SK-MEL-5 (cell line): ENCODE measurements around the gene STK16. TPM values are rescaled to one million over a fixed set of nuclear protein-coding genes. Genes with fewer than 3 reads are reported as not detected.

Experiments used
- DNase-seq: peaks from one replicate; pipeline ENCODE4 v3.0.0-alpha.2; 2016; ENCODE audit warnings: low read depth, low spot score
- in situ Hi-C: cut with HindIII; loops from 2 replicates; pipeline ENCODE4 v1.10.0; 2016; ENCODE audit warnings: low sequenced_read_pairs, high pct_unique_total_duplicates, low pct_unique_long_range_greater_than_20kb
- small RNA-seq, 2 experiments: library from RNA; depleted of rRNA; stranded (forward); fragments of <200 nt; gene quantifications; one replicate each; pipeline ENCODE3, GENCODE V24; 2014
- total RNA-seq: library from RNA; depleted of rRNA; stranded (reverse); fragments of >200 nt; shearing (Covaris generic); gene quantifications from 2 replicates; pipeline ENCODE4 v1.2.3, GENCODE V29; 2014; rRNA removed

STK16 gene
- total RNA-seq, 1 experiment from 2014 or later = 21.7 TPM

DNA sequence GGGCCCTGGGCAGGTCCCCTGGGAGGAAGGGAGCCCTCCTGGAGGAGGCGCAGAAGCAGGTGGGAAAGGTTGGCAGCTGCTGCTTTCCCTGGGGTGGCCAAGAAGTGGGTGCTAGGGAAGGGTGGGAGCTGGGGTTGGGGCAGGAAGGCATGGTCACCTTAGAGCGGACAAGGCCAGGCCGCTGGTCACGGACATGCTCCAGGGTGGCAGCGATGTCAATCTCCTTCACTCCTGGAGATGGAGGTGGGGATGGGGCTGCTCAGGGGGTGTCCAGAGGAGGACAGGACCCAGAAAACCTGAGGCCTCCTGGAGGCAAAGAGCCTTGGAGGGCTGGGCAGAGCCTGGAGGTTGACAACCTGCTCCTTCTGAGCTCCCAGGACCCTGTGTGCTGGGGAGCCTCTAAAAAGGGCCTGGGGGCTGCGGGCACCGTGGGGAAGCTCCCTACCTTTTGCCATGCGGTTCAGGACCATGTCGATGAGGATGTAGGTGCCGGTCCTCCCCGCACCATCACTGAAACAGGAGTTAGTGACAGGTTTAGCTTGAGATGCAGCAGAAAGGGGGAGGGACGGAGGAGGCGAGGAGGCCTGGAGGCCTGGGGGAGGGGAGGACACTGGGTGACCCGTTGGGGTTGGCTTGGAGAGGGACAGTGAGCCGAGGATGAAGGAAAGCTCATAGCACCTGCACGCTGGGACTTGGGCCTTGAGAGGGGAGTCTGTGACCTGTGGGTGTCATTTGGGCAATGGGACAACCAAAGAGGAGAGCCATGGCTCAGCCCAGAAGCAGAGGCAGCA lies 45.3 kb downstream of the STK16 start:
- in situ Hi-C loops = no loop called here
- DNase-seq = no peak

DNA sequence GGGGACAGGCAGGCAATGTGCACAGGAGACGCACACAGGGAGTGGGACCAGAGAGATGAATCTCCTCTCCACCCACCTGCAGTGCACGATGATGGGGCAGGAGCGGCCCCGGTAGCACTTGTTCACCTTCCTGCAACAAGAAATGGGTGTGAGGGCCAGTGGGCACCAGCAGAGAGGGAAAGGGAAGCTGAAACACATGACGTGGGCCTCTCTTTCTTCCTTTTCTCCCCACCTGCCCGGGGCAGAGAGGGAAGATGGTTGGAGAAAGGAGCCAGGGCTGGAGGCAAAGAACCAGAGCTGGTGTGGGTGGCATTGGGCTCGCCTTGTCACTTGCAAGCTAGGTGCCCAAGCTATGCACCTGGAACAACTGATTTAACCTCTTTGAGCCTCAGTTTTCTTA lies 46.1 kb downstream of the STK16 start:
- DNase-seq = no peak
- in situ Hi-C loops = no loop called here

DNA sequence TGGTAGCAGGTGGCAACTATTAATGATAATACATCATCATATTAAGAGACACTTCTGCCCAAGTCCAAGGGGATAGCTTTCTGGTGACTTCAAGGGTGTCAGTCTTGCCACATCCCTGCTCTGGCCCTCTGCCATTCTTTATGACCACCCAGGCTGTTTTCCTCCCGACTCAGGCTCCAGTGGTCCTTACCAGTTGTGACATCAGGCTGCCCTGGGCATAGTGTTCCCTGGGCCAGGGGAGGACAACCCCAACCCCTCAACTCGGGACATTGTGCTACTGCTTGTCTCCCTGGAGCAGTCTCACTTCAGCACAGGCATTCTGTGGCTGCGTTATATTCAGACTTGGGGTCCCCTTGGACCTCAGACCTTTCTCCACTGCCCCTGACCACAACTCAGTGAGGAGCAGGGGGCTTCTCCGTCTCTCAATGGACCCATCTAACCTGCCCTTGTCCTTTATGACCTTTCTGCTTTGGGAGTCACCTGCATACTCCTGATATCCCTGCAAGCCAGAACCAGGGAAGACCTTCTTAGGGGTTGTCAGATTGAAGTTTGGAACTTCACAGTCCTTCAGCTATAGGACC lies 46.7 kb downstream of the STK16 start:
- in situ Hi-C loops = no loop called here
- DNase-seq = no peak

DNA sequence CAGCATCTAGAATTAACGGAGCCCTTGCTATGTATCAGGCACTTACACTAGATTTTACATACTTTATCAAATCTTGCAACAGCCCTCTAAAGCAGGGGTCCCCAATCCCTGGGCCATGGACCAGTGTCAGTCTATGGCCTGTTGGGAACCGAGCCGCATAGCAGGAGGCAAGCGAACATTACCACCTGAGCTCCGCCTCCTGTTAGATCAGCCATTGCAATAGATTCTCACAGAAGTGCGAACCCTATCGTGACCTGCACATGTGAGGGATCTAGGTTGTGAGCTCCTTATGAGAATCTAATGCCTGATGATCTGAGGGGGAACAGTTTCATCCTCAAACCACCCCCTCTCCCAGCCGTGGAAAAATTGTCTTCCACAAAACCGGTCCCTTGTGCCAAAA lies 47.3 kb downstream of the STK16 start:
- DNase-seq = no peak
- in situ Hi-C loops = no loop called here

DNA sequence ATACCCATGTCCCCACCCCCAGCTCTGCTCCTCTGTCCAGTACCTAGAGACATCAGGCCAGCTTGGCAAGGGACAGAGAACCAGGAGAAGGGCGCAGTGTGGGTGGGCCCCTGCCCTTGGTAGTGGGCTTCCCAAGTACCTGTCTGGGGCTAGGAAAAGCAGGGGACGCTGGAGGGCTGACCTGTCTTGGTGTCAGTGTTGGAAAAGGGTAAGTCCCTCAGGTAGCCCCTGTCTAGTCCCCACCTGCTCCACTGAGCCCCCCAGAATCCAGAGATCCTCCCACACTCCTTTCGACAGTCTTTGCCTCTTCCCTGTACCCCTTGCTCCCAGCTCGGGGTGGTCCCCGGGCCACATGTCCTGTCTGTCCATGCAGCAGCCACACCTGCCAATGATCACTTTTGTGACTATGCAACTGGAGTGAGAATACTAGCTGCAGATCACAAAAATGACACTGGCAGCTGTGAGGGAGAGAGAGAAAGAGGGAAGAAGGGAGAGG lies 48.5 kb downstream of the STK16 start:
- DNase-seq = no peak
- in situ Hi-C loops = no loop called here

DNA sequence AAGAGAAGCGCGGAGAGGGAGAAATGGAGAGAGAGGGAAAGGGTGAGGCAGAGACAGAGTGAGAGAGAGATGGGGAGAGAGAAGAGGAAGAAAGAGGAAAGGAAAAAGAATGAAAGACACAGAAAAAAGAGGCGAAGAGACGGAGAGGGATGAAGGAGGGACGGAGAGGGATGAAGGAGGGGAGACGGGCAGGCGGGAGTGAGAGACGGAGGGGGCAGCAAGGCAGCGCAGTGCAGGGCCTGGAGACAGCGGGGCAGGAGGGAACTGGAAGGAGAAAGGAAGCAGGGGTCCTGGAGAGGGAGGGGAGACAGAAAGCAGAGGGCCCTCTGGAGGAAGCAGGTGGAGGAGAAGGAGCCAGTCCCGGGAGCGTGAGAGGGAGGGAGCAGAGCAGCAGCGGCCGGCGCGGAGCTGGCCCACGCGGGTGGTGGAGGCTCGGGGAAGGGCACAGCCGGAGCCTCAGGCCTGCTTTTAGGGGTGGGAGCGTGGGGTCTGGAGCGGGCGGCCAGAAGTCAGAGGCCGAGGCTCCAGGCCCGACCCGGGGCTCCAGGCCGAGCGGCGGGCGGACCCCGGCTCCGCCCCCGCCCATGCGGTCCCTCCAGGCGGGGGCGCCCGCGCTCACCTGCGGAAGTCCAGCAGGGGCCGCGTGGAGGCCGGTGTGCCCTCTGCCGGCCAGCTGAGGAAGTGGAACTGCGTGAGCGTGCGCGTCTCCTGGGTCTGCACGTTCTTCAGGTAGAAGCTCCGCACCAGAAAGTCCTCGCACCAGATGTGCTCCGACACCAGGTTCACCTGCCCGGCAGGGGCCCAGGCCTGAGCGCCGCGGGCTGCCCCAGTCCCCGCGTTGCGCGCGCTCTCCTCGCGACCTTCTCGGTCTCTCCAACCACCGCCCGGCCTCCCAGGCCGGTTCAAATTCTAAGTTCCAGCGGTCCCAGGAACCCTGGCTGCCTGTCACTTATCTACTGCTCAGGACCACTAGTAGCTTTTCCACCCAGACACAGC lies 49.4 kb downstream of the STK16 start:
- peak; percentile 77 for DNase-seq
- in situ Hi-C loops = no loop called here

DNA sequence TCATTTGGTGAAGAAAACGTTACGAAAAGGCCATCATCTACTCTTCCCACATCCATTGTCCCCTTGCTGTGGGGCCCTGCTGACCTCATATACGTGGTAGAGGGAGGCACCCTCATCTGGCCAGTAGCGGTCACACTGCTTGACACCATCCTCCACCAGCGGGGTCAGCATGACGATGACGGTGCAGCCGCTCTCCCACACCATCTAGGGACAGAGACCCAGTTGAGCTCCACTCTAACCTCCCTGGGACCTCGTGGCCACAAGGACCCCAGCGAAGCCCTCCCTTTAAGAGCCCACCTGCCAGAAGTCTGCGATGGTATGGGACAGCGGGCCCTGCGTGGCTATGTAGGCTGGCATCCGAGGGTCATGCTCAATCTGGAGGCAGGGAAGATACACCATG lies 50.9 kb downstream of the STK16 start:
- no peak for DNase-seq
- in situ Hi-C loops = no loop called here

DNA sequence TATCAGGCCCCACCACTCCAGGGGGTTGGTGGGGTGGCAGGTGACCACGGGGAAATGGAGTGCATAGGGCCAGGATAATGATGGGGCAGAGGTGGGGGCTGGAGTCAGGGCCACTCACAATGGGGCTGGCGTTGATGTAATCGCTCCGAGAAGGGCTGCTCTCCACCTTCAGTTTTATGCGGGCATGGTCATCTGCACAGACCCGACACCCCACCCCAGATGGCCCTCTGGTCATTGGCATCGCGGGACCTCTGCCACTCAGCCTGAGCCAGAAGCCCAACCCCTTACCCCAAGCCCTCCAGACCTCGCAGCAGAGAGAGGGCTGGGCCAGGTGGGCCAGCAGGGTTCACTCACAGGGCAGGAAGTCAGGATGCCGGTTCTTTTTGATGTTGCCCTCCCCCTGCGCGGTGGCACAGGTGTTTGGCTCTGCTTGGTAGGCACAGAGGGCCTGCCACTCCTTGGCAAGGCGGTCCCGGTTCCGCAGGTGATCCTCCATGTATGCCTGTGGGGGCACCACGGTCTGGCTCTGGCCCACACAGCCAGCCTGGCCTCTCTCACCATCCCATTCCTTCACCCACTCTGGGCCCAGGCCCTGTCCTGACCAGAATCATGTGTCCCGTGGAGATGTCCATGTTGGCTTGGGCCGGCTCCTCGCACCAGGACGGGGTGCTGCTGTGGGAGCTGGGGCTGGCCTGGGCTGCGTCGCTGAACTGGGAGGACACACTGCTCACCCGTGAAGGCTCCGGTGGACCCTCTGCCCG lies 51.5 kb downstream of the STK16 start:
- in situ Hi-C loops = no loop called here
- no peak for DNase-seq

DNA sequence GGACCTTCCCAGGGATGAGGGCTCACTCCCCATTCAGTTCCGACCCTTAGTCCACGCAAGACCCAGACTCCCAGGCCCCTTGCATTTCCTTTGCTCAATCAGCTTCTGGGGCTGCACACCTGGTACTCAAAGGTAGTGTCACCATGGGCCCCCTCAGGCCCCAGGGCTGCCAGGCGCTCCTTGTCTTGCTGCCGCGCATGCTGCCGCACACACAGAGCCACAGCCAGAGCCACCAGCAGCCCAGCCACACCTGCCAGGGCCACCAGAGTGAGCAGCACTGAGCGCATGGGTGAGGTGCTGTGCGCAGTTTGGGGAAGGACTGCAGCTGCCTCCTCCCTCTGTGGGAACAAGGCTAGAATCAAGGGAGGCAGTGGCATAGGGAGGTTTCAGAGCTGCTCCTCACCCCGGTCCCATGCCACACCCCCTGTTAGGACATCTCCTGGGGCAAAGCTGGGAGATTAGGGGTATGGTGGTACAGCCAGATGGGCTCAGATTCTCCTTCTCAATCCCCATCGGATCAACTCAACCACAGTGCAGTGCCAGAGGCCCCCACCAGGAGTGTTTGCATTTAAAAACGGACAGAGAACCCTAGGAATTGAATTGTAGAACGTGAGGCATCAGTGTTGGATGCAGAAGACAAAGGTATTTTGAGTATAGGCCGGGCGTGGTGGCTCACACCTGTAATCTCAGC lies 52.6 kb downstream of the STK16 start:
- DNase-seq = no peak
- in situ Hi-C loops = no loop called here

DNA sequence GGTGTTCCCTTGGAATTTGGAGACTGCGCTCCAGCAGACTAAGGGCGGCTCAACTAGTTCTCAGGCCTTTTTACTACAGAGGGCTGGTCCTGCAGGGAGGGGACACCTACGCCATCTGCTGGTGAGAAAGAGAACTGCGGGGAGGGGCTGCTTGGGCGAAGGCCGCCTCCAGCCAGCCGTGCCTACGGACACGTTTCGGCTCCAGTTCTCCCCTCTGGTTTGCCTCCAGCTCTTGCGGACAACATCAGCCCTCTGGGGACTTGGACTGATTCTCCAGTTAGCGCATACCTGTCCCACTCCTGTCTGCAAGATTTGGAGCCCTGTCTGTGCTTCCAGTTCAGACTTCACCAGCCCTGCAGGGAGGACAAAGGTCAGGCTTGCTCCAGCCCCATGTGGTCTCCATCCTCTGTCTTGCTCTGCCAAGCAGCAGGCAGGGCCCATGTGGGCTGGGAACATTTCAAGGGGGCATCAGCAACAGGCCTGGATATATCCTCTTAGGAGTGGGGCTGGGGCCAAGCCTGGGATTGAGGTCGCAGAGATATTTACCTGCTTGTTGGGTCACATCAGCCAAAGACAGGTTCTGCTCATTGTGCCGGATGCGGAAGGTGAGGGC lies 53.6 kb downstream of the STK16 start:
- DNase-seq = peak; percentile 77
- in situ Hi-C loops = no loop called here

DNA sequence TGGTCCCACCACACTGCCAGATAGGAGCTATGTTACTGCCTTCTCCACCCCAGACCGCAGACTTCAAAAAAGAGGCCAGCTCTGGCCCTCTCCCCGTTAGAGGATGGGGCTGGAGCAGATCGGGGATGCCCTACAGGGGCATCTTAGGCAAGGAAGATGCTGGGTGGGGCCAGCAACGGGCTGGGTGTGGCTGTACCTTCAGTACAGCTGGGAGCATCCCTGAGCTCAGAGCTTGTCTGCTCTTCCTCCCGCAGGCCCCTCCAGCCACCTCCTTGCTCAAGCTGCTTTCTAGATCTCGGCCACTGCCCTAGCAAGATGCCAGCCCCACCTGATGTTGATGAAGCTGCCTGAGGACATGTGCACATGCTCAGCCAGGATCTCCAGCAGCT lies 54.1 kb downstream of the STK16 start:
- DNase-seq = no peak
- in situ Hi-C loops = no loop called here

Small RNA genes within 50 kb of the gene (small RNA-seq; reads per million reads assigned to genes)
- 0 to 0.14 reads per million in 2 experiments for gene MIR153-1

Other genes starting within 250 kb of the STK16 start
- 0.16 and 0.24 TPM in 2 replicates for gene CFAP65, start 204.0 kb upstream of the STK16 start, total RNA-seq
- gene IHH, start 184.6 kb upstream of the STK16 start, total RNA-seq = not detected in 2 replicates
- gene NHEJ1, start 84.7 kb upstream of the STK16 start, total RNA-seq = 25.5 and 28.4 TPM in 2 replicates
- gene SLC23A3, start 75.5 kb upstream of the STK16 start, total RNA-seq = 0.13 and 0.34 TPM in 2 replicates
- gene CNPPD1, start 68.6 kb upstream of the STK16 start, total RNA-seq = 42.6 and 46.4 TPM in 2 replicates
- 104 and 124 TPM in 2 replicates for gene RETREG2, start 67.2 kb upstream of the STK16 start, total RNA-seq
- 10.9 and 16.2 TPM in 2 replicates for gene ZFAND2B, start 38.7 kb upstream of the STK16 start, total RNA-seq
- 43.7 and 50.7 TPM in 2 replicates for gene ABCB6, start 26.5 kb upstream of the STK16 start, total RNA-seq
- 36.7 and 45.7 TPM in 2 replicates for gene ATG9A, start 15.8 kb upstream of the STK16 start, total RNA-seq
- 43.5 and 43.6 TPM in 2 replicates for gene ANKZF1, start 15.7 kb upstream of the STK16 start, total RNA-seq
- gene GLB1L, start within 50 bp of the STK16 start, total RNA-seq = 5.3 and 6.1 TPM in 2 replicates
- gene TUBA4B, start 7.8 kb downstream of the STK16 start, total RNA-seq = not detected in 2 replicates
- gene TUBA4A, start 8.4 kb downstream of the STK16 start, total RNA-seq = 1.4 TPM in 1 of 2 replicates, not detected in the other
- gene DNAJB2, start 33.9 kb downstream of the STK16 start, total RNA-seq = 25.8 and 33.2 TPM in 2 replicates
- gene PTPRN, start 63.9 kb downstream of the STK16 start, total RNA-seq = 1.5 and 2.8 TPM in 2 replicates
- gene RESP18, start 87.3 kb downstream of the STK16 start, total RNA-seq = not detected in 2 replicates
- 46.8 and 50.1 TPM in 2 replicates for gene DNPEP, start 142.4 kb downstream of the STK16 start, total RNA-seq
- 0.13 TPM in 1 of 2 replicates, not detected in the other for gene DES, start 172.9 kb downstream of the STK16 start, total RNA-seq
- gene SPEG, start 189.4 kb downstream of the STK16 start, total RNA-seq = 1.9 and 2.3 TPM in 2 replicates